Tibial nerve (tissue), 4 donors: ENCODE measurements around the gene TMIGD1. TPM values are rescaled to one million over a fixed set of nuclear protein-coding genes. Genes with fewer than 3 reads are reported as not detected.

Experiments
- DNase-seq, 2 donors: peaks; one replicate each; pipeline ENCODE4 v3.0.0-alpha.2; 2019; ENCODE audit warnings: low spot score in 2 of 2
- H3K27ac ChIP-seq, 4 donors: fragments of 200-600 bp; sonication (generic) in 3 of 4; one replicate each; pipeline ENCODE4 v1.5.1; 2017 to 2019; ENCODE audit warnings: mild to moderate bottlenecking in 1 of 4
- H3K27me3 ChIP-seq, 2 donors: fragments of 200-600 bp; sonication (generic) in 1 of 2; one replicate each; pipeline versions ENCODE4 v1.5.1 to v1.6.0; 2017 to 2019
- H3K36me3 ChIP-seq, 3 donors: fragments of 200-600 bp; sonication (generic); one replicate each; pipeline ENCODE4 v1.5.1; 2018 to 2019
- H3K4me1 ChIP-seq, 4 donors: fragments of 200-600 bp; sonication (generic) in 3 of 4; one replicate each; pipeline ENCODE4 v1.5.1; 2017 to 2019
- H3K4me3 ChIP-seq, 4 donors: fragments of 200-600 bp; sonication (generic) in 3 of 4; one replicate each; pipeline ENCODE4 v1.5.1; 2017 to 2019; ENCODE audit warnings: mild to moderate bottlenecking in 1 of 4, moderate library complexity in 1 of 4
- H3K9me3 ChIP-seq, 4 donors: fragments of 200-600 bp; sonication (generic) in 3 of 4; one replicate each; pipeline ENCODE4 v1.5.1; 2017 to 2019
- EP300 ChIP-seq, 2 donors: sonication (generic); formaldehyde crosslinking; IDR thresholded peaks; one replicate each; pipeline ENCODE4 v1.6.1; 2017; ENCODE audit warnings: antibody characterized with exemption in 2 of 2, mild to moderate bottlenecking in 1 of 2
- POLR2A ChIP-seq, 2 donors: fragments of 450-650 bp; IDR thresholded peaks; one replicate each; pipeline ENCODE4 v1.6.1; 2017; ENCODE audit warnings: antibody characterized with exemption in 2 of 2, mild to moderate bottlenecking in 2 of 2, moderate library complexity in 2 of 2
- WGBS, 2 donors: methylation state at CpG; one replicate each; pipeline ENCODE4 v1.1.5; 2018; 5-methylcytosine and 5-hydroxymethylcytosine counted together
- total RNA-seq, 4 donors: library from RNA; depleted of rRNA; stranded (reverse); fragments of >200 nt; gene quantifications; one replicate each; pipeline ENCODE4 v1.1.0, GENCODE V29; 2016
- TF ChIP-seq, protein P1 (sequence below), 5 experiments: fragments of 200-600 bp in 3 of 5; fragments of 450-650 bp in 2 of 5; sonication (generic) in 3 of 5; IDR thresholded peaks; one replicate each; pipeline ENCODE4 v1.5.1; 2016 to 2019; ENCODE audit warnings: antibody characterized with exemption in 5 of 5, mild to moderate bottlenecking in 3 of 5, moderate library complexity in 2 of 5

Gene TMIGD1
- total RNA-seq, 4 donors from 2014 or later: not detected

DNA sequence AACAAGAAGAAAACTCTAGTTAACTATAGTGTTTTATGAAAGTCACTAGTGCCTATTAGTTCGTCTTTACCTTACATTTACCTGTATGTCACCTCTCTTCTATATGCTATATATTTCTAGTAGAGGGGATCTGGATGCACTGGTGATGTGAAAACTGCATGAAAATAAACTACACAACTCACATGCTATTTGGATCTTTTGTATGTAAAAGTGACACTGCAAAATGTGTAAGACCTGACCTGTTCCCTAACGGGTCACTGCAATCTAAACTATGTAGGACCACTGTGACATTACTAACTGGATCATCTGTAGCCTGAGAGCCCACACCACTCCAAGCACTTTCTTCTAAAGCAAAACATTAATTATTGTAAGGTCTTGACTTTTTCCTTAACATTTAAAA, 43.8 kb downstream of the TMIGD1 start:
- WGBS, 2 donors: 72 to 79% methylated on average over 2 of the region's 2 CpGs
- Histone ChIP-seq H3K27me3 (no peaks in the 10 kb centered on the region), H3K4me1 (peaks cover 0 to 23% (median 11%) of the 10 kb centered on the region in 4 donors), H3K27ac (no peak overlapping the region), H3K4me3 (no peak overlapping the region), H3K36me3 (peaks cover 0 to 40% (median 3%) of the 10 kb centered on the region in 3 donors), H3K9me3 (no peaks in the 10 kb centered on the region)
- no peak for DNase-seq
- TF ChIP-seq EP300 (IDR thresholded peaks at IDR 0.05): no peak
- no peak for TF ChIP-seq POLR2A (IDR thresholded peaks at IDR 0.05)
- TF ChIP-seq, protein P1, sequence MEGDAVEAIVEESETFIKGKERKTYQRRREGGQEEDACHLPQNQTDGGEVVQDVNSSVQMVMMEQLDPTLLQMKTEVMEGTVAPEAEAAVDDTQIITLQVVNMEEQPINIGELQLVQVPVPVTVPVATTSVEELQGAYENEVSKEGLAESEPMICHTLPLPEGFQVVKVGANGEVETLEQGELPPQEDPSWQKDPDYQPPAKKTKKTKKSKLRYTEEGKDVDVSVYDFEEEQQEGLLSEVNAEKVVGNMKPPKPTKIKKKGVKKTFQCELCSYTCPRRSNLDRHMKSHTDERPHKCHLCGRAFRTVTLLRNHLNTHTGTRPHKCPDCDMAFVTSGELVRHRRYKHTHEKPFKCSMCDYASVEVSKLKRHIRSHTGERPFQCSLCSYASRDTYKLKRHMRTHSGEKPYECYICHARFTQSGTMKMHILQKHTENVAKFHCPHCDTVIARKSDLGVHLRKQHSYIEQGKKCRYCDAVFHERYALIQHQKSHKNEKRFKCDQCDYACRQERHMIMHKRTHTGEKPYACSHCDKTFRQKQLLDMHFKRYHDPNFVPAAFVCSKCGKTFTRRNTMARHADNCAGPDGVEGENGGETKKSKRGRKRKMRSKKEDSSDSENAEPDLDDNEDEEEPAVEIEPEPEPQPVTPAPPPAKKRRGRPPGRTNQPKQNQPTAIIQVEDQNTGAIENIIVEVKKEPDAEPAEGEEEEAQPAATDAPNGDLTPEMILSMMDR (IDR thresholded peaks at IDR 0.05): no peak

DNA sequence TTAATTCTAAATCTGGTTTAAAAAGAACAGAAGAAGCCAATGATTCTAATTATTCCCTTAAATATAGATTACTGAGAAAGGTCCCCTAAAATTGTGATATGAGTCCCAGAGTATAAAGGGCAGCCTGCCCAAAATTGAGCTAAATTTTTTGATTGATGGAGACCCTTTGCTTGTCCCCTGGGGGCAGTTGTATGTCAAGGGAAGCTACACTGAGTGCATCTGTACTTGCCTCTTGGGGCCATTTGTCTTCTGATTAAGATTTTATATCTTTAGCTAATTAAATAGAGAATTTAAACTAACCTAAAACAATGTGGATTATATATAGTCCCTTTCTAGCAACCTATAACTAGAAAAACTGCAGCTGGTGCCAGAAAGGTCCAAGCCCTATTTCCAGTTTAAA, 54.7 kb downstream of the TMIGD1 start:
- H3K36me3 ChIP-seq: peaks cover 0 to 89% (median 3%) of the 10 kb centered on the region in 3 donors
- TF ChIP-seq, protein P1 (IDR thresholded peaks at IDR 0.05): no peak
- TF ChIP-seq EP300 (IDR thresholded peaks at IDR 0.05): no peak
- TF ChIP-seq POLR2A (IDR thresholded peaks at IDR 0.05): no peak
- no peaks in the 10 kb centered on the region for H3K9me3 ChIP-seq
- no peak overlapping the region for H3K4me3 ChIP-seq
- no peaks in the 10 kb centered on the region for H3K27me3 ChIP-seq
- H3K27ac ChIP-seq: no peak overlapping the region
- no peak for DNase-seq
- no peaks in the 10 kb centered on the region for H3K4me1 ChIP-seq

DNA sequence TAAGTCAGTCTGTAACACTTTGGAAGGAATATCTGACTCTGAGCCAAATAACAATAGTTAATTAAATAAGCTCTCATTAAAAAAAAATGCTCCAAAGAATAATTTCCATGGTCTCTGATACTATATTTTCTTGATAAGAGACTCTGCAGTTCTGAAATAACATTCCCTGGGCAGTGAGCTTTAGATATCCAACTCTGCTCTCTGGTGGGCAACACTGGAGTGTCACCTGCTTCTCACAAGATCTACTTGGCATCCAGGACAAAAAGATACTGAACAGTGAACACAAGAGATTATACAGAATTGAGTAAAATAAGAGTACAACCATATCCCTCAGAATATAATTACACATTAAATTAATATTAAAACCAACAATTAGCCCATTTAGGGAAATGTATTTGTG, 55.8 kb downstream of the TMIGD1 start:
- Histone ChIP-seq H3K36me3 (peaks cover 0 to 90% (median 3%) of the 10 kb centered on the region in 3 donors), H3K27me3 (no peaks in the 10 kb centered on the region), H3K4me3 (no peak overlapping the region), H3K27ac (no peak overlapping the region), H3K4me1 (no peaks in the 10 kb centered on the region), H3K9me3 (no peaks in the 10 kb centered on the region)
- DNase-seq: peak in 1 of 2 donors; percentile 21
- TF ChIP-seq POLR2A (IDR thresholded peaks at IDR 0.05) (no peak), EP300 (IDR thresholded peaks at IDR 0.05) (no peak)
- TF ChIP-seq, protein P1 (IDR thresholded peaks at IDR 0.05): peak in 2 of 5 experiments; percentile 19 to 34

DNA sequence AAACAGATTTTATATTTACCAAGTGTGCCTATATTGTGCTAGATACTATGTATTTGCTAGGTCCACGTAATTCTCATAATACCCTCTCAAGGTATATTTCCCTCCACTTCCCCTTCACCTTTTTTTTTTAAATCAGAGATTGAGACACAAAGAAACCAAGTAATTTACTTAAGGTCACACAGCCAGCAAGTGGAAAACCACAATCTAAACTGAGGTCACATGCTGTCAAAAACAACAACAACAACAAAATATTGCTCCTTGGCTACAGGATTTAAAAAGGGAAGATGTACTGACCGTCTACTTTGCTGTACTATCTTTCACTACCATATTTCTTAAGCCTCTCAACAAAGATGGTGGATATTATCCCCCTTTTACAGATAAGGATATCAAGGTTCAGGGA, 57.9 kb downstream of the TMIGD1 start:
- H3K9me3 ChIP-seq: no peaks in the 10 kb centered on the region
- H3K27ac ChIP-seq: no peak overlapping the region
- no peaks in the 10 kb centered on the region for H3K4me1 ChIP-seq
- 87 to 89% methylated on average over 2 of the region's 2 CpGs for WGBS, 2 donors
- no peak for TF ChIP-seq POLR2A (IDR thresholded peaks at IDR 0.05)
- no peak for TF ChIP-seq EP300 (IDR thresholded peaks at IDR 0.05)
- TF ChIP-seq, protein P1 (IDR thresholded peaks at IDR 0.05): no peak
- peaks cover 0 to 90% (median 0%) of the 10 kb centered on the region in 3 donors for H3K36me3 ChIP-seq
- no peak for DNase-seq
- H3K27me3 ChIP-seq: no peaks in the 10 kb centered on the region
- no peak overlapping the region for H3K4me3 ChIP-seq

DNA sequence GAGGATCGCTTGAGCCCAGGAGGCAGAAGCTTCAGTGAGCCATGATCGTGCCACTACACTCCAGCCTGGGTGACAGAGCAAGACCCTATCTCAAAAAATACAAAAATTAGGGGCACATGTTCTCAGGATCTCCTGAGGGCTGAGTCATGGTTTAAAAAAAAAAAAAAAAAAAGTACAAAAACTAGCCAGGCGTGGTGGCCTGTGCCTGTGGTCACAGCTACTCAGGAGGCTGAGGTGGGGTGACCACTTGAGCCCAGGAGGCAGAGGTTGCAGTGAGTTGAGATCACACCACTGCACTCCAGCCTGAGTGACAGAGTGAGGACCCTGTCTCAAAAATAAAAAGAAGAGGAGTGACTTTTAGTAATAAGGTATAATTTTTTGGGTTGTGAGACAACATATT, 59.0 kb downstream of the TMIGD1 start:
- no peak for DNase-seq
- TF ChIP-seq, protein P1 (IDR thresholded peaks at IDR 0.05): no peak
- TF ChIP-seq EP300 (IDR thresholded peaks at IDR 0.05) (no peak), POLR2A (IDR thresholded peaks at IDR 0.05) (no peak)
- H3K27ac ChIP-seq: no peak overlapping the region
- H3K4me3 ChIP-seq: no peak overlapping the region
- H3K36me3 ChIP-seq: peaks cover 0 to 90% (median 4%) of the 10 kb centered on the region in 3 donors
- no peaks in the 10 kb centered on the region for H3K9me3 ChIP-seq
- no peaks in the 10 kb centered on the region for H3K4me1 ChIP-seq
- 93 to 96% methylated on average over 3 of the region's 3 CpGs for WGBS, 2 donors
- H3K27me3 ChIP-seq: no peaks in the 10 kb centered on the region
